Loucy (cell line): Measurements from ENCODE around the gene LRIG3.

Source experiments
- CTCF ChIP-seq: fragments of 200-600 bp; sonication (generic); conservative IDR thresholded peaks from 2 replicates; pipeline ENCODE4 v1.5.1; 2014; ENCODE audit warnings: mild to moderate bottlenecking, antibody characterized with exemption, low read length
- EZH2phosphoT487 ChIP-seq: fragments of 200-600 bp; IDR thresholded peaks from 2 replicates; pipeline ENCODE4 v1.6.1; 2018; ENCODE audit warnings: antibody characterized with exemption, mild to moderate bottlenecking, moderate library complexity, borderline replicate concordance

GRCh38 chr12:58833853-58834252, 86.5 kb downstream of the LRIG3 start:
- TF ChIP-seq CTCF (no peak), EZH2phosphoT487 (no peak)
